ENCODE data around the gene NDE1.
A peak's percentile ranks its signal among the peaks of the same experiment; 100 is the strongest.
"Not testable (repeated sequence)": the region's sequence is repeated elsewhere in the genome, so short reads cannot be mapped to it uniquely, and the experiment has no call there.

NDE1 gene

DNA sequence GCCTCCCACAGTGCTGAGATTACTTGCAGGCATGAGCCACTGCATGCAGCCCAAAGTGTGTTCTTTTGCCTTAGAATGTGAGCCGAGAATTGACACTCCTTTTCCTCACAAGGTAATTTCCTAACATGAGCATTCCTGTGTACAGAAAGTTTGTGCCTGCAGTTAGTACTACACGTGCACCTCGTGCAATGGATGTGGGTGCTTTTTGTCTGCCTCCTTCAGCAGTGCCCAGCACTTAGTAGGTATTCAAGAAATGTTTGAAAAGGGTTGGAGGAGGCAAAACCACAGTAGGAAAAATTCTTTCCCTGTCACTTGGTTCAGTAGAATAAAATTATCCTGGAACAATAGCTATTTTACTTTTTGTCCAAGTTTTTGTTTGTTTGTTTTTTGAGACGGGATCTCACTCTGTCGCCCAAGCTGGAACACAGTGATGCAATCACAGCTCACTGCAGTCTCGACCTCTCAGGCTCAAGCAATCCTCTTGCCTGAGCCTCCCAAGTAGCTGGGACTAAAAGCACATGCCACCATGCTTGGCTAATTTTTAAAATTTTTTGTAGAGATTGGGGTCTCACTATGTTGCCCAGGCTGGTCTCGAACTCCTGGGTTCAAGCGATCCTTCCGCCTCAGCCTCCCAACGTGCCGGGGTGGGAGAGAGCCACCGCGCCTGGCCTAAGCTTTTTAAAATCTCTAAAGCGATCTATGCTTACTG is 2.4 kb downstream of the NDE1 start:
- no peak for DNase-seq

DNA sequence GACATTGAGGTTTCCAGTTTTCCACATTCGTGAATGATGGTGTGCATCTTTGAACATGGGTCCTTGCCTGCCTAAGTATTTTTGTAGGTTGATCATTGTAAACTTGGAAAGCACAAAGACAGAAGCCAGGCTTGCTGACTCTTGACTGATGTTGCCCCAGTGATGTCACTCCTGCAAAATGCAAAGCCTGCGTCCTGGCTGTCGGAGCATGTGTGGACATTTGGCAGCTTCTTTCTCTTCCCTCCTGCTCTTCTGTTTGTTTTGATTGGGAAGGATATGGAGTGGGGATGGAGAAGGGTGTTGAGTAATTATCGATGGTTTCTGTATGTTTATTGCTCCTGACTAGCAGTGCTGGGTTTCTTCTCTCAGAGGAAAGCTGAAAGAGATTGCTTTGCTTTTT is 3.2 kb downstream of the NDE1 start:
- no peak for DNase-seq

DNA sequence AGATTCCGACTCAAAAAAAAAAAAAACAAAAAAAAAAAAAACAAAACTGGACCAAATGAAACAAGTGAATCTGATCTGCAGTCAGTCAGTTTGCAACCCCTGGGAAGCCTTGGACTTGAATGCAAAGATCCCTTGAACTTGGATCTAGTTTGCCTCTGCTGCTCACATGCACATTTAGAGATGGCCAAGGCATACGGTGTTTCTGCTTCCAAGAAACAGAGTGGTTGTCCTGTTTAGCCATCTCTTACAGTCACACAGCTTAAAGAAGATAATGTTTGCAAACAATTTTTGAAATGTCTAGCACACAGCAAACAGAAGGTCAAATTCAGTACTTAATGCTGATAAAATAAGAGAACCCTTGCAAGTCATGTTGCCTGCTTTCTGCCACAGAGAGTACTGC is 4.5 kb downstream of the NDE1 start:
- DNase-seq: no peak

DNA sequence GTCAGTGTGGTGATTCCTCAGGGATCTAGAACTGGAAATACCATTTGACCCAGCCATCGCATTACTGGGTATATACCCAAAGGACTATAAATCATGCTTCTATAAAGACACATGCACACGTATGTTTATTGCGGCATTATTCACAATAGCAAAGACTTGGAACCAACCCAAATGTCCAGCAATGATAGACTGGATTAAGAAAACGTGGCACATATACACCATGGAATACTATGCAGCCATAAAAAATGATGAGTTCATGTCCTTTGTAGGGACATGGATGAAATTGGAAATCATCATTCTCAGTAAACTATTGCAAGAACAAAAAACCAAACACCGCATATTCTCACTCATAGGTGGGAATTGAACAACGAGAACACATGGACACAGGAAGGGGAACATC is 5.5 kb downstream of the NDE1 start:
- DNase-seq: not testable (repeated sequence)

DNA sequence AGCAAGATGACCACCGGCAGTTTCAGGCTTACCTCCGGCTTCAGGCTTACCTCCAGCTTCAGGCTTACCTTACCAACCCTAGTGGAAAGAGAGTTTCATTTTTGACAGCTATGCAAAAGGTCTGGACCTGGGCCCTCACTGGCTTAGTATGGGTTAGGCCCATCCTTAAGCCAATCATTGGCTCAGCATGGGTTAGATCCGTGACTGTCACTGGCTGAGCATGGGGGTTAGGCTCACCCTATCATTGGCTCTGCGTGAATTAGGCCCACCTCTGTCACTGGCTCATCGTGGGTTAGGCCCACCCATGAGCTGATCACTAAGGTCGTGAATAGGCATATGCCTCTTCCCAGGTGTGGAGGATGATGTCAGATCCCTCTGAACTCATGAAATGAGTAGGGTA is 8.1 kb downstream of the NDE1 start:
- no peak for DNase-seq

DNA sequence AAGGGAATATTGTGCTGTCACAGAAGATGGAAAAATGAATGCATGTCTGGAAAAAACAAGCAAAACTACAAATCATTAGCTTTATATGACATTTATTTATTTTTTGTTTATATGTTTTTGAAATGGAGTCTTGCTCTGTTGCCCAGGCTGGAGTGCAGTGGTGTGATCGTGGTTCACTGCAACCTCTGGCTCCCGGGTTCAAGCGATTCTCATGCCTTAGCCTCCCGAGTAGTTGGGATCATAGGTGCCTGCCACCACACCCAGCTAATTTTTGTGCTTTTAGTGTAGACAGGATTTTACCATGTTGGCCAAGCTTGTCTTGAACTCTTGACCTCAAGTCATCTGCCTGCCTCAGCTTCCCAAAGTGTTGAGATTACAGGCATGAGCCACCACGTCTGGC is 8.5 kb downstream of the NDE1 start:
- DNase-seq: no peak

DNA sequence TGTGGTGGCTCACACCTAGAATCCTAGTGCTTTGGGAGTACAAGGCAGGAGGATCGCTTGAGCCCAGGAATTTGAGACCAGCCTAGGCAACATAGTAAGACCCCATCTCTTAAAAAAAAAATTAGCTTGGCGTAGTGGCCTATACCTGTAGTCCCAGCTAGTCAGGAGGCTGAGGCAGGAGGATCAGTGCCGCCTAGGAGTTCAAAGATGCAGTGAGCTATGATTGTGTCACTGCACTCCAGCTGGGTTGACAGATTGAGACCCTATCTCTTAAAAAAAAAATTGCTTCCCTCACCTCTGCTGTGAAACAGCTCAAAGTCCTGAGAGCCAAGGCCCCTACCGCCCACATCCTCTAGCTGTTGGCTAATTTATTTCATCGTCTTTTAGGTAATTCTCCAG is 10.2 kb downstream of the NDE1 start:
- DNase-seq: no peak

DNA sequence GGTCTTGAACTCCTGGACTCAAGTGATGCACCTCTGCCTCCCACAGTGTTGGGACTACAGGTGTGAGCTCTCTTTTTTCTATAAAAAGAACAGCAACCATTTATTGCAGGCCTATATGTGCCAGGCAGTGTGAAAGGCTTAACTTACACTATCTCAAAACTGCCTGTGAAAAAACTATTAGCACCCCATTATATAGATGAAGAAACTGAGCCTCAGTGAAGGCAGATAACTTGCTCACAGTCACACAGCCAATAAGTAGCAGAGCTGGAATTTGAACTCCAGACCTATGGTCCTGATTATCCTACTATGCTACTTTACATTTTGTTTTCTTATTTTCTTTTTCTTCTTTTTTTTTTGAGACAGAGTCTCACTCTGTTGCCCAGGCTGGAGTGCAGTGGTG is 15.1 kb downstream of the NDE1 start:
- DNase-seq: no peak

DNA sequence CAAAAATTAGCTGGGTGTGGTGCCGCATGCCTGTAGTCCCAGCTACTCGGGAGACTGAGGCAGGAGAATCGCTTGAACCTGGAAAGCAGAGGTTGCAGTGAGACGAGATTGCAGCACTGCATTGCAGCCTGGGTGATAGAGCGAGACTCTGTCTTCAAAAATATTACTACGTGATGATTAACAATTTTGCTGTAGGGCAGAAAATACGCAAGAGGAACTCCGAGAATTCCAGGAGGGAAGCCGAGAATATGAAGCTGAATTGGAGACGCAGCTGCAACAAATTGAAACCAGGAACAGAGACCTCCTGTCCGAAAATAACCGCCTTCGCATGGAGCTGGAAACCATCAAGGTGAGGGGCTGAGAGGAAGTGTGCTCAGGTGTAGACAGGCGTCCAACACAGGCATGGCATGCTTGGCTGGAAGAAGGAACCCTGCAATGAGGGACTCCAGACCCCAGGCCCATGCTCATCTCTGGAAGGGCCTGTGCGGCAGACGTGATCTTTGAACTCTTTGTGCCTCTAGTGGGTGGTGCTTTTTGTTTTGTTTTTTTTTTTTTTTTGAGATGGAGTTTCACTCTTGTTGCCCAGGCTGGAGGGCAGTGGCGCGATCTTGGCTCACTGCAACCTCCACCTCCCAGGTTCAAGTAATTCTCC is 17.2 kb downstream of the NDE1 start:
- DNase-seq: no peak

DNA sequence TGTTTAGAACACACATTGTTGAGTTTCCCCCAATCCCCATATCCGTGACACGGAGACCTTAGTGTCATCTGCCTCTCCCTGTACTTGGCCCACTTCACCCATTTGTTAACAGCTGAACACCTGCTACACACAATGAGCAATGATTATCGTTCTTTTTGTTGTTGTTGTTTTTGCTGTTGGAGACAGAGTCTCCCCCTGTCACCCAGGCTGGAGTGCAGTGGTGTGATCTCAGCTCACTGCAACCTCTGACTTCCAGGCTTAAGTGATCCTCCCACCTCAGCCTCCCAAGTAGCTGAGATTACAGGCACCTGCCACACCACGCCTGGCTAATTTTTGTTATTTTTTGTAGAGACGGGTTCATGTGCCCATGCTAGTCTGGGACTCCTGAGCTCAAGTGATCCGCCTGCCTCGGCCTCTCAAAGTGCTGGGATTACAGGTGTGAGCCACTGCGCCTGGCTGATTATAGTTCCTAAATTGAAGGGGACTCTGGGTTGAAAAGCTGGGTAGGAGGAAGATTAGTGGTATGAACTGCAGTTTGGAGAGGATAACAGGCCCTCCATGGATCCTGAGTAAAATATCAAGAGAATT is 21.6 kb downstream of the NDE1 start:
- no peak for DNase-seq

DNA sequence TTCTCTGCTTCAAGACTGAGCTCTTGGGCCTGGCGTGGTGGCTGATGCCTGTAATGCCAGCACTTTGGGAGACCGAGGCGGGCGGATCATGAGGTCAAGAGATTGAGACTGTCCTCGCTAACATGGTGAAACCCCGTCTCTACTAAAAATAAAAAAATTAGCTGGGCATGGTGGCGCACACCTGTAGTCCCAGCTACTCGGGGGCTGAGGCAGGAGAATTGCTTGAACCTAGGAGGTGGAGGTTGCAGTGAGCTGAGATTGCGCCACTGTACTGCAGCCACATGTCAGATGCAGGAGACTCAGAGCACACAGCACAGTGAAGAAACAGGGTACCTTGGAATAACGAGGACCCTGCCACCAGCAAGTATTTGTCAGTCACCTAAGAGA is 22.1 kb downstream of the NDE1 start:
- not testable (repeated sequence) for DNase-seq

DNA sequence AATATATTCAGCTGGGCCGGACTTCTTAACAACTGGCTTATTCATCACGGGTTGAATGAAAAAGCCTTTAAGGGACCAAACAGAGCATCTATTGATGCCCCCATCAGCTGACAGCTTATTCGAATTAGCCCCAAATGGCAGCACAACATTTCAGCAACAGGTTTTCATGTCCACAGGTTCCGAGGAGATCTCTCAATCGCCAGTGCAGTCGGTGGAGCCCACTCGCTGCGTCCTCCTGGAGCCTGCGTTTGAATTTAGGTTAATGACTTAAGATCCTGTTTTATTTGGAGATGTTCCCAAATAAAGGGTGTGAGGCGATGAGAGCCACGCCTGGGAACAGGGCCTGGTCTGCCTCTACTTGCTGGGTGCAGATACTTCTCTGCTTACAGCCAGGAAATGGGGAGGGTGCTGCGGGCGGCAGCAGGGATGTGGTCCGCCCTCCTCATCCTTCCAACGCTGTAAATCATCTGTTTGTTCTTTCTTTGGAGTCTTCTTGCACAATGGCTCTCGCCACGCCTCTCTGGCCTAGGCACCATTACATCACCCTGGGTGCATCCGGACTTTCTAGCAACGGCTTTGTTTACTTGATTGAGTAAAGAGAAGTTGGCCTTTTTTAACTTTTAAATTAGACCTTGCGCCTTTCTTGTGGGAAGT is 22.6 kb downstream of the NDE1 start:
- DNase-seq: peak; percentile 67

DNA sequence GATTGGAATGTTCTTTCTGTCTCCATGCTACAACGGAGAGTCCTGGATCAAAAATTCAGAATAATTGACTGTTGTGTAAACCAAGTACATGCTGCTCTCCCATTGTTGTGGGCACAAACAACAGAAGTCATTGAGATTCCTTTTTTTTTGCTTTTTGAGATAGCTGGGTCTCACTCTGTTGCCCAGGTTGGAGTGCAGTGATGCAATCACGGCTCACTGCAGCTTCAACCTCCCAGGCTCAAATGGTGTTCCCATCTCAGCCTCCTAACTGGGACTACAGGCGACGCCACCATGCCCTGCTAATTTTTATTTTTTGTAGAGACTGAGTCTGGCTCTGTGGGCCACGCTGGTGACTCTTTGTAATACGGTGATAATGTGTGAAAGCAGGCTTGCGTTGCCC is 24.5 kb downstream of the NDE1 start:
- DNase-seq: no peak

DNA sequence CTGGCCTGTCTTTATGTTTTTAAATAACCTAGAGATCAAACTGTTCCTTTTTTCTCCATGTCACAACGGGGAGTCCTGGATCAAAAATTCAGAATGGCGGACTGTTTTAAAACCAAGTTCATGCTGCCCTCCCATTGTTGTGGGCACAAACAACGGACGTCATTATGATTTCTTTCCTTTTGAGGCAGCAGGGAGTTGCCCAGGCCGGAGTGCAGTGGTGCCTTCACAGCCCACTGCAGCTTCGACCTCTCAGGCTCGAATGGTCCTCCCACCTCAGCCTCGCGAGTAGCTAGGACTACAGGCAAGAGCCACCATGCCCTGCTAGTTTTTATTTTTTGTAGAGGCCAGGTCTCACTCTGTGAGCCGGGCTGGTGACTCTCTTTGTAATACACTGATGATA is 26.5 kb downstream of the NDE1 start:
- no peak for DNase-seq

DNA sequence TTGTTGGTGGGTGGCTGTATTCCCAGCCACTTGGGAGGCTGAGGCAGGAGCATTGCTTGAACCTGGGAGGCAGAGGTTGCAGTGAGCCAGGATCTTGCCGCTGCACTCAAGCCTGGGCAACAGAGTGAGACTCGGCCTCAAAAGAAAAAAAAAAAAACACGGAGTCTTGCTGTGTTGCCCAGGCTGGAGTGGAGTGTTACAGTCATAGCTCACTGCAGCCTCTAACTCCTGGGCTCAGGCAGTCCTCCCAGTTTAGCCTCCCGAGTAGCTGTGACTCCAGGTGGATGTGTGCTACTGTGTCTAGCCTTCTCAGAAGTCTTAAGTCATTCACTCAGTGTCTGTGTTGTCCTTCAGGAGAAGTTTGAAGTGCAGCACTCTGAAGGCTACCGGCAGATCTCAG is 27.4 kb downstream of the NDE1 start:
- no peak for DNase-seq

DNA sequence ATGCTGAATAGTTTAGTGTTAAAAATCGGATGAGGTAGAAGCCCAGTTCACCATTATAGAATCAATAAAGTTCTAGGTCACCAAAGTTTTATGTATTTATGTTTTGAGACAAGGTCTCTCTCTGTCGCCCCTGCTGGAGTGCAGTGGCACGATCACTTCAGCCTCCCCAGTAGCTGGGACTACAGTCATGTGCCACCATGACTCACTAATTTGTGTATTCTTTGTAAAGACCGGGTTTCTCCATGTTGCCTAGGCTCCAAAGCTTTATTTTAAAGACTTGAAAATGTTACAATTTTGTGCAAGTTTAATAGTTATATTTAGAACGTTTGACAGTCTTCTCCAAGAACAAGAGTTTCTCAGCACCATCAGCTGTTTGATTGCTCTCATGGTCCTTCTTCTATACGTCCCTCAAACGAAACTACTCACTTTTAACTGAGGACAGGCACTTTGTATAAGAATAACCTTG is 32.1 kb downstream of the NDE1 start:
- peak; percentile 71 for DNase-seq

DNA sequence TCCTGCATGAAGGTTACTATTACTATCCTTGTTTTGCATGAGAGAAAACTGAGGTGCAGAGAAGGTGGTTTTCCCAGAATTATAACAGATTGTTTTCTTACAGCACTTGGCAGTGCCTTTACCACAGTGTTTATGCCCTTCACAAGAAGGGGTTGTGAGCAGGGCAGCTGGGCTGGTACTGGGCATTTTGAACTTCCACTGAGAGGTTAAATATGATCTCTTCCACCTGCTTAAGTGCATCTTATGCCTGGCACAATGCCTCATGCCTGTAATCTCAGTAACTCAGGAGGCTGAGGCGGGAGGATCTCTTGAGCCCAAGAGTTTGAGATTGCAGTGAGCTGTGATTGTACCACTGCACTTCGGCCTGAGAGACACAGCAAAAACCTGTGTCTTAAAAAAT is 36.2 kb downstream of the NDE1 start:
- no peak for DNase-seq

DNA sequence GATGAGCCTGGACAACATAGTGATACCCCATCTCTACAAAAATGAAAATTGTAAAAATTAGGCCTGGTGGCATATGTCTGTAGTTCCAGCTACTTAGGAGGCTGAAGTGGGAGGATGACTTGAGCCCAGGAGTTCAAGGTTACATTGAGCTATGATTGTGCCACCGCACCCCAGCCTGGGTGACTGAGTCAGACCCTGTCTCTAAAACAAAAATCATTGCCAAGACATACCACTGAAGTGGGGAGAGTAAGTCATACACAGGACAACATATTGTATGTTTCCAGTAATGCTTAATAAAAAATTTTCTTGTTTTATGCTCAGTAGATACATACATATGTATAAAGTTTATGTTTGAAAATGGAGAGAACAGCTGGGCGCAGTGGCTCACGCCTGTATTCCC is 39.2 kb downstream of the NDE1 start:
- no peak for DNase-seq

DNA sequence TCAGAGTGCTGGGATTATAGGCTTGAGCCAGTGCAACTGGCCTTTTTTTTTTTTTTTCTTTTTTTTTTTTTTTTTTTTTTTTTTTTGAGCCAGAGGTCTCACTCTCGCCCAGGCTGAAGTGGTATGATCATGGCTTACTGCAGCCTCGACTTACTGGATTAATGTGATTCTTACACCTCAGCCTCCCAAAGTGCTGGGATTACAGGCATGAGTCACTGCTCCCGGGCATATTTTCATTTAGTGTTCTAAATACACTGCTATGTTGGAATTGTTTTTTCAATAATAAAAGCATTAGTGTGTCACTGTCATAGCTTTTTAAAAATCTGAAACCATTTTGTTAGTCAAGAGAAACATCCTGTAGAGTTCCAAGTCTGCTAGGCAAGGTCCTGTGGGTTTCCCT is 40.3 kb downstream of the NDE1 start:
- no peak for DNase-seq

DNA sequence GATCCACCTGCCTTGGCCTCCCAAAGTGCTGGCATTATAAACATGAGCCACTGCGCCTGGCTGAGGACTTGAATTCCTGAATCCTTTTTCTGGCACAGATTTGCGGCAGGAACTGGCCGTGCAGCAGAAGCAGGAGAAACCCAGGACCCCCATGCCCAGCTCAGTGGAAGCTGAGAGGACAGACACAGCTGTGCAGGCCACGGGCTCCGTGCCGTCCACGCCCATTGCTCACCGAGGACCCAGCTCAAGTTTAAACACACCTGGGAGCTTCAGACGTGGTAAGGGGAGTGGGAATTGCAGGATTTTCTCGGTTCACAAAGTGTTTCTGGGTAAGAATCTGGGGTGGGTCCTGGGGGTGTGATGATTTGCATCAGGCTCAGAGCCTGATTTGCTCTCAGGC is 41.0 kb downstream of the NDE1 start:
- no peak for DNase-seq

DNA sequence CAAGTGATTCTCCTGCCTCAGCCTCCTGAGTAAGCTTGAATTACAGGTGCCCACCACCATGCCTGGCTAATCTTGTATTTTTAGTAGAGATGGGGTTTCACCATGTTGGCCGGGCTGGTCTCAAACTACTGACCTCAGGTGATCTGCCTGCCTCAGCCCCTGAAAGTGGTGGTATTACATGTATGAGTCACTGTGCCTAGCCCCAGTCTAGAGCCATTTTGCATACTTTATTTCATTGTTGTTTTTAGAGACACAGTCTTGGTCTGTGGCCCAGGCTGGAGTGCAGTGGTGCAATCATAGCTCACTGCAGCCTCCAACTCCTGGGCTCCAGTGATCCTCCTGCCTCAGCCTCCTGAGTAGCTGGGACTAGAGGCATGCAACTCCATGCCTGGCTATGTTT is 42.5 kb downstream of the NDE1 start:
- not testable (repeated sequence) for DNase-seq

DNA sequence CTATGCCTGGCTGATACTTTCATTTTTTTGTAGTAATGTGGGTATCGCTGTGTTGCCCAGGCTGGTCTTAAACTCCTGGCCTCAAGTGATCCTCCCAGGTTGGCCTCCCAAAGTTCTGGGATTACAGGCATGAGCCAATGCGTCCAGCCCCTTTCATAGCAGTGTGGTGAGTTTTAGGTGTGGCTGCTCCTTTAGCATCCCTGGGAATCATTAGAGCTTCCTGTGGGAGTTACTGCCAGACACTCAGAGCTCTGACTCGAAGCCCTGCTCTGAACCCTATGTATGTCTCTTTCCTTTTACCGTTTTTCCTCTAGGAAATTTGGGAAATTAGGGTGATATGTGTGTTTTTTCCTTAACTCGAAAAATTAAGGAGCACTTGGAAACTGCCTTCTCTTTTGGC is 44.5 kb downstream of the NDE1 start:
- no peak for DNase-seq

DNA sequence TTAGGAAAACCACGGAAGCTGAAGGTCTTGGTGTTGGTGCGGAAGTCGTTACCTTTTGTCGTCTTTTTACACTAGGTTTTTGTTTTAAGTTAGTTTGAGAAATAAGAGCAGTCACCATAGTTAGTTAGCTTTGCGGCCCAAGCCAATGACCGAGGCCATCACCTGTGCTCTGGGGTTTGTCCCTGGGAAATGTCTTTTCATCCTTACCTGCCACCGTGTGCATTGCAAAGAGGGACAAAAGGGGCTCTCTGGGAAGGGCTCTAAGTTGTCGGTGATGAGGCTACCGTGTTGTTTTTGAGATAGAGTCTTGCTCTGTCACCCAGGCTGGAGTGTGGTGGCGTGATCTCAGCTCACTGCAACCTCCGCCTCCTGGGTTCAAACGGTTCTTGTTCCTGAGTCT is 49.8 kb downstream of the NDE1 start:
- DNase-seq: no peak

DNA sequence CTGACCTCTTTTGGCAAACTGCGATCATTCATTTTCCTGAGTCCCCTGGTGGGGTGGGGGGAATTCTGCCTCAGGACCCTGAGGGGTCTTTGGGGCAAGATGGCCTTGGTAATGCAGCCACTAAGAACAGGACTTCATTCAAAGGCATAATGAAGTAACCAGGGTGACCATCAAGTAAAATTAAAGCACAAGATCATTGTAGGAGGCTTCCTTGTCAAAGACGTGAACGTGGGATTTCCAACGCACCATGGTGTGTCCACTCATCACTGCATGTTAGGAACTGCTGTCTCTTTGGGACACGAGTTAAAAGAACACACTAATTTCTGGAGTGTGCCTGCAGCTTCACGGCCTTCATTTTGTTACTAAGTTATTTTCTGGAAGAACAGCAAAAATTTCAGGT is 51.3 kb downstream of the NDE1 start:
- no peak for DNase-seq

All from activated CD4-positive, alpha-beta T cell treated with anti-CD3 and anti-CD28 coated beads for 48 hours (primary cell).